ENCODE results near the gene ATP5F1D. TPM values are rescaled to one million over a fixed set of nuclear protein-coding genes. Genes with fewer than 3 reads are reported as not detected.
"Not testable (repeated sequence)": the region's sequence is repeated elsewhere in the genome, so short reads cannot be mapped to it uniquely, and the experiment has no call there.

The ATP5F1D gene
- total RNA-seq (100 to 1,000 TPM; 201 to 584 (median 450) TPM), polyA plus RNA-seq (1,000 to 10,000 TPM in 1 of 2 donors, 100 to 1,000 TPM in 1; 459 to 1,034 TPM)
- long read RNA-seq, donor 1, transcript ATP5F1D-209 (3 exons, 343 nt): minor isoform, 30 of 698 reads
- long read RNA-seq, donor 1, transcript ATP5F1D-203 (3 exons, 1,393 nt): minor isoform, 5 of 698 reads
- long read RNA-seq, donor 1, transcript ATP5F1D-202 (5 exons, 704 nt): major isoform, 399 of 698 reads
- long read RNA-seq, donor 1, transcript ATP5F1D-201 (4 exons, 997 nt): minor isoform, 228 of 698 reads
- long read RNA-seq, donor 1, partial matches to known transcripts: 6 of 698 reads
- long read RNA-seq, donor 1, other reads (novel, unspliced or antisense): 20 of 698 reads
- long read RNA-seq, donor 2, transcript ATP5F1D-201 (4 exons, 997 nt): minor isoform, 108 of 300 reads
- long read RNA-seq, donor 2, transcript ATP5F1D-202 (5 exons, 704 nt): major isoform, 155 of 300 reads
- long read RNA-seq, donor 2, transcript ATP5F1D-209 (3 exons, 343 nt): minor isoform, 16 of 300 reads
- long read RNA-seq, donor 2, partial matches to known transcripts: 9 of 300 reads
- long read RNA-seq, donor 2, other reads (novel, unspliced or antisense): 3 of 300 reads
- long read RNA-seq, donor 3, transcript ATP5F1D-209 (3 exons, 343 nt): minor isoform, 21 of 405 reads
- long read RNA-seq, donor 3, transcript ATP5F1D-201 (4 exons, 997 nt): minor isoform, 110 of 405 reads
- long read RNA-seq, donor 3, transcript ATP5F1D-202 (5 exons, 704 nt): major isoform, 227 of 405 reads
- long read RNA-seq, donor 3, transcript ATP5F1D-203 (3 exons, 1,393 nt): minor isoform, 7 of 405 reads
- long read RNA-seq, donor 3, partial matches to known transcripts: 16 of 405 reads
- long read RNA-seq, donor 3, other reads (novel, unspliced or antisense): 8 of 405 reads

- Histone ChIP-seq H3K4me1 (peaks cover 10 to 86% (median 70%) of the 10 kb centered on the region in 12 donors), H3K9me3 (no peaks in the 10 kb centered on the region), H3K27me3 (peaks cover 0 to 10% (median 0%) of the 10 kb centered on the region in 9 donors), H3K36me3 (peaks cover 0 to 3% (median 0%) of the 10 kb centered on the region in 9 donors), H3K27ac (peak within 1 kb of the TSS; percentile 95 to 100 (median 100)), H3K4me3 (peak within 1 kb of the TSS; percentile 62 to 99 (median 92))
- intact Hi-C loops (cut with DNase I): loop anchor here in 4 of 10 donors (2.0 to 10.0 kb wide), 5 partner anchors 21 to 319 kb away; partner anchors contain the start of gene ARID3A (in 1 of the 4)
- ATAC-seq (peak; percentile 27 to 65 (median 58)), DNase-seq (peak; percentile 95 to 98 (median 97))
- WGBS, 4 donors: 0 to 1% (median 0%) methylated on average over 28 to 79 of the region's 79 CpGs
- TF ChIP-seq CTCF (IDR thresholded peaks at IDR 0.05): no peak
- peak in 1 of 2 donors; percentile 93 for TF ChIP-seq POLR2A (IDR thresholded peaks at IDR 0.05)
These were observed at the start of gene ATP5F1D for GRCh38 chr19:1241417-1242095. ATP5F1D (plus strand) TSS chr19:1241751; CDS start chr19:1241851, 100 bp downstream.

GRCh38 chr19:1199531-1199930 lies 42.0 kb upstream of the ATP5F1D start:
- TF ChIP-seq POLR2A (IDR thresholded peaks at IDR 0.05) (no peak), CTCF (IDR thresholded peaks at IDR 0.05) (no peak)
- WGBS, 4 donors: 79 to 92% (median 88%) methylated on average over 7 to 10 of the region's 10 CpGs
- H3K36me3 ChIP-seq: no peaks in the 10 kb centered on the region
- H3K27ac ChIP-seq: no peak overlapping the region
- no peaks in the 10 kb centered on the region for H3K27me3 ChIP-seq
- no peaks in the 10 kb centered on the region for H3K9me3 ChIP-seq
- DNase-seq (no peak), ATAC-seq (peak in 1 of 4 donors; percentile 6)
- intact Hi-C loops (cut with DNase I): no loop called here
- H3K4me1 ChIP-seq: peaks cover 0 to 17% (median 0%) of the 10 kb centered on the region in 12 donors
- H3K4me3 ChIP-seq: no peak overlapping the region

- H3K27ac ChIP-seq, H3K4me3 ChIP-seq, ATAC-seq, H3K27me3 ChIP-seq, H3K36me3 ChIP-seq, H3K9me3 ChIP-seq, DNase-seq: not testable (repeated sequence)
- intact Hi-C loops (cut with DNase I): loop anchor here in 2 of 10 donors (5.0 kb wide), 2 partner anchors 88 to 178 kb away; partner anchors contain the start of genes RNU6-2 (in 1 of the 2) and TMEM259 (in 1 of the 2)
- WGBS, 4 donors: 88 to 95% (median 94%) methylated on average over 4 of the region's 4 CpGs
- H3K4me1 ChIP-seq: peaks cover 0 to 25% (median 5%) of the 10 kb centered on the region in 12 donors
These were observed 40.9 kb upstream of the ATP5F1D start for GRCh38 chr19:1200614-1201013.
